Renal pelvis (tissue), 4 donors: Measurements from ENCODE around the gene SYMPK. TPM values are rescaled to one million over a fixed set of nuclear protein-coding genes. Genes with fewer than 3 reads are reported as not detected.
"Not testable (repeated sequence)": the region's sequence is repeated elsewhere in the genome, so short reads cannot be mapped to it uniquely, and the experiment has no call there.

Experiments
- DNase-seq: peaks from one replicate; pipeline ENCODE4 v3.0.0-alpha.2; 2013
- polyA plus RNA-seq, 3 donors: library from polyadenylated mRNA; unstranded; fragments of 120-200 nt; gene quantifications; one replicate each; pipeline ENCODE4 v1.2.1, GENCODE V29; 2013; ENCODE audit not compliant: insufficient read length in 3 of 3

SYMPK gene
- polyA plus RNA-seq, 3 donors, result 60.4 to 72.1 (median 66.5) TPM

DNA sequence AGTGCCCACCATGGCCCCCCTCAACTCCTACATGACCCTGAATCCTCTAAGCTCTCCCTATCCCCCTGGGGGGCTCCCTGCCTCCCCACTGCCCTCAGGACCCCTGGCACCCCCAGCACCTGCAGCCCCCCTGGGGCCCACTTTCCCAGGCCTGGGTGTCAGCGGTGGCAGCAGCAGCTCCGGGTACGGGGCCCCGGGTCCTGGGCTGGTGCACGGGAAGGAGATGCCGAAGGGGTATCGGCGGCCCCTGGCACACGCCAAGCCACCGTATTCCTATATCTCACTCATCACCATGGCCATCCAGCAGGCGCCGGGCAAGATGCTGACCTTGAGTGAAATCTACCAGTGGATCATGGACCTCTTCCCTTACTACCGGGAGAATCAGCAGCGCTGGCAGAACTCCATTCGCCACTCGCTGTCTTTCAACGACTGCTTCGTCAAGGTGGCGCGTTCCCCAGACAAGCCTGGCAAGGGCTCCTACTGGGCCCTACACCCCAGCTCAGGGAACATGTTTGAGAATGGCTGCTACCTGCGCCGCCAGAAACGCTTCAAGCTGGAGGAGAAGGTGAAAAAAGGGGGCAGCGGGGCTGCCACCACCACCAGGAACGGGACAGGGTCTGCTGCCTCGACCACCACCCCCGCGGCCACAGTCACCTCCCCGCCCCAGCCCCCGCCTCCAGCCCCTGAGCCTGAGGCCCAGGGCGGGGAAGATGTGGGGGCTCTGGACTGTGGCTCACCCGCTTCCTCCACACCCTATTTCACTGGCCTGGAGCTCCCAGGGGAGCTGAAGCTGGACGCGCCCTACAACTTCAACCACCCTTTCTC lies 9.4 kb upstream of the SYMPK start:
- DNase-seq, result no peak

DNA sequence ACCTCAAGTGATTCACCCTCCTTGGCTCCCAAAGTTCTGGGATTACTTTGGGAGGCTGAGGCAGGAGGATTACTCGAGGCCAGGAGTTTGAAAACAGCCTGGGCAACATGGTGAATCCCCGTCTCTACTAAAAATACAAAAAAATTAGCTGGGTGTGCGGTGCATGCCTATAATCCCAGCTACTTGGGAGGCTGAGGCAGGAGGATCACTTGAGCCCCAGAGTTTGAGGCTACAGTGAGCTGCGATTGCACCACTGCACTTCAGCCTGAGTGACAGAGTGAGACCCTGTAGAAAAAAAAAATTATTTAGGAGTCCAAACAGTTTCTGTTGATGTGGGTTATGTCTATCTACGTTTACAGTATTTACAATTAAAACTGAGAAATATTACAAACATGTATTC lies 7.9 kb upstream of the SYMPK start:
- no peak for DNase-seq

DNA sequence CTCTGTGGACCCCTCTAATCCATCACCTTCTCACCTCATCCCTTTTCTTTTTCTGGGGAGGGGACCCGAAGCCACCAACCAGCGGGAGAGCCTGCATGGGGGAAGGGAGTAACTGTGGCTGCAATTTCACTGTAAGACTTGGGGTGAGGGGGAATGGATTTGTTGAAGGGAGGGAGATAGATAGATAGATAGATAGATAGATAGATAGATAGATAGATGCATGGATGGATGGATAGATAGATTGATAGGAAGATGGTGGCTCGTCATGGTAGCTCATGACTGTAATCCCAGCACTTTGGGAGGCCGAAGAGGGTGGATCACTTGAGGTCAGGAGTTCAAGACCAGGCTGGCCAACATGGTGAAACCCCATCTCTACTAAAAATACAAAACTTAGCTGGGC lies 4.3 kb upstream of the SYMPK start:
- not testable (repeated sequence) for DNase-seq

DNA sequence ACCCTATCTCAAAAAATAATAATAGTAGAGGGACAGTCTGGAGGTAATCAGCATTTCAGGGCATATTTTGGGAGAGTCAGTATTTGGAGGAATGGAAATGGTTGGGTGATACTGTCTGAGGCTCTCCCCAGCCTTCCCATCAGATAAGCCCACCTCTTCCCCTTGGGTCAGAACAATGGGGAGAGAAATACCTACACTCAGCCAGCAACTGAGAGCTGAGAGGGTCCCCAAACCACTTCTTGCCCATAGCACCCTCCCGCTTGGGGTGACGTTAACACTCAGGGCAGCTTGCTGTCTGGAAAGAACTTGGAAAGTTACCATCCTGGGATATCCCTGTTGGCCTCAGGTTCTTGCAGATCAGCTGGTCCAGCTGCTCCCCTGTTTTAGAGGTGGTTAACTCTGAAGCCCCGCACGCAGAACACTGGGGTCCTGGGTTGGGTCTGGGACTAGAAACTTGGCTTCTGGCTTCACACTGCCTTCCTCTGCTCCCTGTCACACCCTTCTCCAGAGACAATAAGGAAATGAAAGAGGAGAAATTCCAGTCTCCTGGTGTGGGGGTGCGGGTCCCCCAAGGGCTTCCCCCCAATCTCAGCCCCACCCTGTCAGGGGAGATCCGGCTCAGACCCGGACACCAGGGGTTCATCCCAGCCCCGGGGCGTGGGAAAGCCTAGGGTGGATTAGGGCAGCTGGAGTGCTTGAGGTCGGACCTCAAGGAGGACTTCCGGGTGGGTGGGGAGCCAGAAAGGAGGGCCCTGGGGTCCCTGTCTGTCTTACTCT lies 3.6 kb upstream of the SYMPK start:
- no peak for DNase-seq

DNA sequence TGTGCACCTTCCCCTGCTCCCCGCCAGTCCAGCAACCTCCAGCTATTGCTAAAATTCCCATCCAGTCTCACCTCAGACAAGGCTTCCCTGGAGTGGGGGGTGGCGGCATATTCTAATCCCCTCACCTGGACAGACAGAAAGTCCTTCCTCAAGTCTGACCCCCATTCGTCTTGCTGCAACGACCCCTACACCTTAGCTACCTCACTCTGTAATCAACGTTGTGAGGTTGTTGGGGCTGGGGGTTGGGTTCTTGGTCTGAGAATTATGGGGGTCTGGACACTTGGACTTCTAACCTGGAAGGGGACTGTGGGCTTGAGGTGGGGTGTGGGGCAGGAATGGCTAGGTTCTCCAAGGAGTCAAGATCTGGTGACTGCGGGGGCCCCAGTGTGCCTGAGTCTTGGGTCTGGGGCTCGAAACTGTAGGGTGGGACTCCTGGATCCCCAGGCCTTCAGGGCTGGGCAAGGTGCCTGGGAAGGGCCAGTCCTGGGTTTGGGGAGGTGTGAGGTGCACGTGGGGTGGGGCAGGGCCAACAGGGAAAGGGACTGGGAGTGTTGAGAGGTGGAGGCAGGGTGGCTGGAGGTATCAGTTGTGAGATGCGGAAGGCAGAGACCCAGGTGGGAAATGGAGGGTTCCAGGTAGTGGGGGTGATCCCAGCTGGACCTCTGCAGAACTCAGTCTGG lies 2.5 kb upstream of the SYMPK start:
- no peak for DNase-seq

DNA sequence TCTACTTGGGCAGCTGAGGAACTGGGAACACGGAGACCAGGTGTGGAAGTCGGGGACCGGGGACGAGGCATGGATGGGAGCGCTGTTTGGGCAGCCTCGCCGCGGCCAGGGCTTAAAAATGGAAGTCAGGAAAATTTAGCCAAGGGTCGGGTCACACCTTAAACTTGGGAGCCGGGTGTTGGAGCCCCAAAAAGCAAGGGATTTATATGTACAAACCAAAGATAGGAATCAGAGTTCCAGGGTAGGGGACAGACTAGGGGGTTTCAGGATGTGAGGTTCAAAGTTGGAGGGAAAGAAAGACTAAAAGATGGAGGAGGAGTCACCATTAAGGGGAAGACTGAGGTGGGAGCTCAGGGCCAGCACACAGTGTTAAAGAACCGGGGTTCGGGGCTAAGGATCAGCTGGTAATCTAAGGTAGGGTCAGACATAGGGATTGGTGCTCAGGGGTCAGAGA lies 1.7 kb upstream of the SYMPK start:
- no peak for DNase-seq

DNA sequence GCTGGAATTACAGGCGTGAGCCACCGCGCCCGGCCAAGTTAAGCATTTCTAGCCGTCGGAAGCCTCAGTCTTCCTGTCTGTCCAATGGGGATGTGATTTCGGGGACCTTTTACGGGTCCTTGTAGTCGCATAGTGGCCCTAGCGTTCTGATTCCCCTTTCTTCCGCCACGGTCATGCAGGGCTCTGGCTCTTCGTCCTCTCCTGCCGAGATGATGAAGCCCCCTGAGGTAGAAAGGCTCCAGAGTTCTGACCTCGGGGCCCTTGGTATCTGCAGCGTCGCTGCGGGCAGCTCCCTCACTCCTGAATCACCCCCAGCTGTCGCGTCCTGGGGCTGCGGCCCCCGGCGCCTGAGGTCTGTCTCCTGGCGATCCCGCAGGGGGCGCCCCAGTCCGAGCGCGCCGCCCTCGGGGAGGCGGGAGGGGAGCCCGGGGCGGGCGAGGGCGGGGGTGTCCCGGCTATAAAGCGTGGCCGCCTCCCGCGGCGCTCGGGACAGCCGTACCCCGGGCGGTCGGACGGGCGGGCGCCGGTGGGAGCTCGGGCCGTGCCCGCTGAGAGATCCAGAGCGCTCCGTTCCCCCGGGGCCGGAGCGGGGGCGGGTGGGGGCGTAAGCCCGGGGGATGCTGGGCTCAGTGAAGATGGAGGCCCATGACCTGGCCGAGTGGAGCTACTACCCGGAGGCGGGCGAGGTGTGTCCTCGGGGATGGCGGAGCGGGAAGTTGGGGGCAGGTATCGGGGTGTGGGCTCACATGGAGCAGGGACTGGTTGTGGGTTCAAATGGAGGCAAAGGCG lies 1.1 kb upstream of the SYMPK start, which contains the start of gene FOXA3:
Gene FOXA3, plus strand, starts transcription at position 487 of the 789 bp plus-strand sequence. Its CDS starts 131 bp downstream, at position 618.
- DNase-seq, result no peak

DNA sequence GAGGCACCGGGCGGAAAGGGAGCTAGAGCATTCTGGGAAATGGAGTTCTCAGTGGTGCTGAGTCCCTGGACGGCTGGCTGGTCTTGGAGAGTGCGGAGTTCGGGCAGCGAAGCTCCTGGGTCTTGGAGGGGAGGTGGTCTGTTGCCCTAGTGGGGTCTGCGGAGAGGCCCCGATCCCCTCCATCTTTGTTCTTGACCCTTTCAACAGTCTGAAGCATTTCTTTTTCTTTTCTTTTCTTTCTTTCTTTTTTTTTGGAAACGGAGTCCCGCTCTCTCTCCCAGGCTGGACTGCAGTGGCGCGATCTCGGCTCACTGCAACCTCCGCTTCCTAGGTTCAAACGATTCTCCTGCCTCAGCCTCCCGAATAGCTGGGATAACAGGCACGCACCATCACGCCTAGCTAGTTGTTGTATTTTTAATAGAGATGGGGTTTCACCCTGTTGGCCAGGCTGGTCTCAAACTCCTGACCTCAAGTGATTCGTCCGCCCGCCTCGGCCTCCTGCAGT lies 440 bp upstream of the SYMPK start:
- no peak for DNase-seq

DNA sequence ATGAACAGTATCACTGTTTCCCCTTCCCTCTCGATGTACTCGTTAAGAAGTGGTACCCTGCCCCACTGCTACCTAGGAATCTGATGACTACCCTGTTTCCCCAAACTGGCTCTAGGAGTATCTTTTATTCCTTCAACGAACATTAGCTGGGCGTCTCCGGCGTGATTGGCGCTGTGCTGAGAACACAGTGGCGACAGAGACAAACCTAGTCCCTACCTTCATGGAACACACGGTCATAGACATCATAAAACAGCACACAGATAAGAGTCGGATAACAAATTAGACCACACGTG lies 730 bp downstream of the SYMPK start:
- no peak for DNase-seq

DNA sequence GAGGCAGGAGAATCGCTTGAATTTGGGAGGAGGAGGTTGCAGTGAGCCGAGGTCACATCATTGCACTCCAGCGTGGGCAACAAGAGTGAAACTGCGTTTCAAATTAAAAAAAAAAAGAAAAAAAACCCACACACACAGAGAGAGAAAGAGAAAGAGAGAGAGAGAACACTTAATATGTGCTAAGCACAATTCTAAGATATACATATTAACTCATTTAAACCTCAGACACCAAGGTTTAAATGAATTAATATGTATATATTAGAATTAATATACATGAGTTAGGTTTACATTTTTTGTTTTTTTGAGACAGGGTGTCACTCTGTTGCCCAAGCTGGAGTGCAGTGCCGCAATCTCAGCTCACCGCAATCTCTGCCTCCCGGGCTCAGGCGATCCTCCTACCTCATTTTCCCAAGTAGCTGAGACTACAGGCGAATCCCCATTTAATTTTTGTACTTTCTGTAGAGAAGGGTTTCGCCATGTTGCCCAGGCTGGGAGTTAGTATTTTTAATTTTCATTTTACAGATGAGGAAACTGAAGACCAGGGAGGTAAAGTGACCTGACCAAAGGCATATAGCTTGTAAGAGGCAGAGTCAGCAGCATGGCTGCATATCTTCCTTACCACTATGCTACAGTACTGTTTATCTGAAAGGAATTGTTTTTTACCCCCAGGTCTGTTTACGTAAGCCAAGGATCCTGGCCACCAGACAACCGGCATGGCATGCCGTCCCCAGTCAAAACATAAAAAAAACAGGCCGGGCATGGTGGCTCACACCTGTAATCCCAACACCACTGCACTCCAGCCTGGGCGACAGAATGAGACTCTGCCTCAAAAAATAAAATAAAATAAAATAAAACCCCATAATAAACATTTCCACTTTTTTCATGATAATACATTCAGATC lies 2.3 kb downstream of the SYMPK start:
- no peak for DNase-seq

DNA sequence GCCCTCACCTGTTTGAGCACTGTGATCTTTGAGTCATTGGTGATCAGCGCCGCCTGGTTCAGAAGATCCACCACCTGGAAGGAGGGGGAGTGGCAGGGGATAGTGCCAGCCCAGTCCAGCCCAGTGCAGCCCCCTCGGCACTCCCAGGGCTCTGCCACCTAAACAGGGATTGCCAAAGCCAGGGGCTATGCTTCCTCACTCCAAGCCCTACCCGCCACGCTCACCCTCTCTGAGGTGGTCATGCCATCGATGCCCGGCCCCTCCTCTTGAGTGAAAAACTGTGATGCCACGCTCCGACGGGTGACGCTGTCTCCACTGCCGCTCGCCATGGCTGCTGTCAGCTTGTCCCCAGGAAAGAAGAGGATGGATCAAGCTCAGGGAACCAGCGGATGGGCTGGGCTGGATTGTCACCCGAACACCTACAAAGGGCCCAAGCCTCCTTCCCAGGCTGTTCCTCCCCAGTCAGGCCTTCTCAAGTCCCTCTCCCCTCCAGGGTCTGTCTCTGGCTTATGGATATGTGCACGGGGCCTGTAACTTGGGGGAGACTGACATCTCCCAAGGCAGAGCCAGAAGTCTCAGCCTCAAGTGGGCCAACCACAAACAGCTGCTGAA lies 8.7 kb downstream of the SYMPK start:
- no peak for DNase-seq

DNA sequence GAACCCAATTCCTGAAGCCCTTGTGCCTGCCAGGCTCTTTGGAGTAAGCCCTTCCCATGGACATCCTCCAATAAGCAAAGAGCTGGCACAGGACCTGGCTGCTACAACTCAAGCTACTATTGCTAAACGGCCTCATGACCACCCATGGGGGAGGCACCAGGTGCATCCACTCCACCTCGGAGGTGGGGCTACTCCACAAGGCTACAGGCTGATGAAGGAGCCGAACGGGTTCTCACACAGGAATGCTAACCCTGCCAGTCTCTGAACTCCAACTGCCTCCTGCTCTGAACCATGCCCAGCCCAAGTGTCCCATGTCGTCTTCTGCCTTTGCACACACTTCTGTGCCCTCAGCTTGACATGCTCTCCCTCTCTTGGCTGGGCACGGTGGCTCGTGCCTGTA lies 10.0 kb downstream of the SYMPK start:
- DNase-seq, result no peak

DNA sequence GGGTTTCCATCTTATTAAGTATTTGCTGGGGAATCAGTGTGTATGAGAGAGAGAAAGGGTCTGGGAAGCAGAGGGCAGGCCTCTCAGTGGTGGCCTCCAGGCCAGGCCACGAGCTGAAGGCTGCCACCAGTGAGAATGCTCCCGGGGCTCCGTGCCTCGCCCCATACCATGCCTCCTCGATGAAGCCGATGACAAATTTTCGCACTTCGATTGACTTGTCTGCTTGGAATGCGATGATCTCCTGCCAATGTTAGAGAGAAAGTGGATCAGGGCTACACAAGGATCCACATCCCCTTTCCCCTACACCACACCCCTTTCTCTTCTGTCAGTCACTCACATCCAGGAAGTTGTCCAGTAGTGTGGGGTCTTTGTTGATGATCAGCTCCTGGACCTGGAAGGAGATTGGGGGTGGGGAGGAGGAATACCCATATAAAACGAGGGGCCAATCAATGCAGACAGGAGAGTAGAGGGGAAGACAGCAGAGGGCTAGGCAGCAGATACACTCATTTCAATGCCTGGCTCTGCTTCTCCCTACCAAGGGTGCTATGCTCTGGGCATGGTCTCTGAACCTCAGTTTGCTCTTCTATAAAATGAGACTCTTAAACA lies 10.7 kb downstream of the SYMPK start:
- DNase-seq, result no peak

DNA sequence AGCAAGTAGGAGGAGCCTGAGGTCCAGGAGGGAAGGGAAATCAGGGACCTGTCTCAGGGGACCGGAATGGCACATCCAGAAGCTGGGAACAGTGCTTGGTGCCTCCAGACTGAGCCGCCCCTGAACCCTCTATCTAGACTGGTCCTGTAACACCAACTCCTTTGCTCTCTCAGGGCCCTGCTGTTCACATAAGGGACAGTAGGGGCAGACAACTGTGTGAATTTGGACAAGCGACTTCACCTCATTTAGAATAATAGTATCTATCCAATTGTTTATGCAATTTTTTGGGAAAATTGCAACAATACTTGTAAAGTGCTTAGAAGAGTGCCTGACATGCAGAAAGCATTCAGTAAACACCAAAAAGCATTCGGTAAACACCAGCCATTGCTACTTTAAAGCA lies 14.0 kb downstream of the SYMPK start:
- no peak for DNase-seq

DNA sequence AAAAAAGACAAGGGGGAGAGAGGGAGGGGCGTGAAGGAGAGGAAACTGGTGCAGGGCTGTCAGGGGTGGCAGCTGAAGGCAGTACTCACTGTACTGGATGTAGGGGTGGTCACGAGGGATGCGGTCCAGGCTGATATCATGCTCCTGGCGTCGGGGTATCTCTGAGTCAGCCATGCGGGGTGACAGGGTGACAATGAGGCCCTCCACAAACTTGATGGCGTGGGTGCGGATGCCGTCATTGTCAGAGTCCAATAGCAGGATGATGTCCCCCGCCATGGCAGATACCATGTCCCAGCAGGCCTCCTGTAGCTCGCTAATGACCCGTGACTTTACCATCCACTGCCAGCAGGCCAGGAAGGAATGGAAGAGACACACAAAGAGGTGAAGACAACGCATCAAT lies 15.3 kb downstream of the SYMPK start:
- DNase-seq, result no peak

DNA sequence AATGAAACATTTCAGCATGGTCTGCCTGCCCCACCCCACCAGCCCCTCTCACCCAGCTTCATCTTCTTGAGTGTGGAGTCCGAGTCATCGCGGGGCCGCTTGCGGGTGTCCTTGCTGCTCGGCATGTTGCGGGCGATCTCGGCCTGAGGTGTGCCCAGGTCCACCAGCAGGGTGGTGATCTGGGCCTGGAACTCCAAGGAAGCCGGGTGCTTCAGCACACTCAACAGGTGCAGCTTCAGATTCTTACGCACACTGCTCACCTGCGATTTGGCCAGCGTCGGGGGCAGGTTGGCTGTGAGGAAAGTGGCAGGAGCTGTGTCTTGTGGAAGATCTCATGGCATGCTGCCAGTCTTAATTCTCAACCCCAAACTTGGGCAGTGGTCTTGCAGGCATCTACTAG lies 20.7 kb downstream of the SYMPK start:
- no peak for DNase-seq

DNA sequence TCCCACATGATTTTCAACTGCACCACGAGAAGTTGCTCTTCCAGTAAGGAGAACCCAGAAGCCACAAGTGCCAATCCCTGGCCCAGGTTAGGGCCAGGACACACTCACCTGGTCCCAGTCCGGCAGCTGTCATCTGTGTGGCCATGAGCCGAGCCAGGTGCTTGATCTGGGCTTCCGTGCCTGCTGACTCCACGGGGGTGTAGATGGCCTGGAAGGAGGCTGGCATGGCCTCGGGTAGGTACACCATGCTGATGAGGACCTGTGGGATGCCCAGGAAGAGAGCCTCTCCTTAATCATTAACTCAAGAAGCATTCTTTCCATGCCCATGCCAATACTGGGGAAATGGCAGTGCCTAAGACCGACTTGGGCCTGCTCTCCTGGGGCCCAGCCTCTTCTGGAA lies 28.0 kb downstream of the SYMPK start:
- no peak for DNase-seq

DNA sequence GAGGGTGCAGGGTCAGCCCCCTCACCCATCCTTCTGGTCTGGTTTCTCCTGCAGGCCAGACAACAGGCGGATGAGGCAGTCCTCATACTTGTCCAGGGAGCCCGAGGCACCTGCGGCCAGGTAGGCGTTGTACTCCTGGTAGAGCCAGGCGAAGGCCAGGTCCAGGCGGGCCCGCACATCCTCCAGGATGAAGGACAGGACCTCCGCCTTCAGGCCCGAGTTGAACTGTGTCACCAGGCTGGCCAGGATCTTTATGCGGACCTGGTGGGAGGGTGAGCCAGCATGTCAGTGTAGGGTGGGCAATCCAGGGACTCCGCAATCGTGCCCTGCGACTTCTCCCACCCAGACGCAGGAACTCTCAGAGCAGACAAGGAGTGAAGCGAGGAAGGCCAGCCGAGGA lies 34.0 kb downstream of the SYMPK start:
- DNase-seq, result no peak

DNA sequence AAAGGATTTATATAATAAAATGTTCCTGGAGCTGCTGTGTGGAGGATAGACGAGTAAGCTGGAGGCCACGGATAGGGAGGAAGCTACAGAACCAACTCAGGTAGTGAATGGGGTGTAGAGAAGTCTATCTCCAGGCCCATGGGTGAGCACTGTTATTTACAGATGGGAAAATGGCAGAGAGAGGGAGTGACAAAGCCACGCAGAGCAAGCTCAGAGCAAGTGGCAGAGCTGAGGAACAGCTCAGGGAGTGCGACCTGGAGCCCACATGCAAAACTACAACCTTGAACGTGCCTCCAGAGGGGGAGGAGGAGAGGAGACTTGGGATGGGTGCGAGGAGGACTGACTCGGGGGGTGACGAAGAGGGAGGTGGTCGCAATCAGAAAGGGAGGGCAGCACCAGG lies 34.4 kb downstream of the SYMPK start:
- DNase-seq, result no peak
